PC-9 (cell line): ENCODE results near the gene C19orf53. TPM values are rescaled to one million over a fixed set of nuclear protein-coding genes. Genes with fewer than 3 reads are reported as not detected.

ENCODE experiments used
- BruUV-seq: library from RNA; stranded (reverse); fragments of 400-500 nt; replicated peaks from 2 replicates; lab custom pipeline; 2021; lab: Mats Ljungman, UMichigan
- CTCF ChIA-PET: fragments of 300-600 bp; sonication (Branson Sonifier 250); formaldehyde crosslinking; loops from one replicate; lab custom pipeline; 2022; ENCODE audit warnings: antibody characterized with exemption; lab: Charles Lee
- POLR2A ChIA-PET: fragments of 300-600 bp; sonication (Branson Sonifier 250); formaldehyde crosslinking; loops from one replicate; lab custom pipeline; 2022; ENCODE audit warnings: antibody characterized with exemption; ENCODE audit not compliant: unreplicated experiment; lab: Charles Lee
- DNase-seq, 2 experiments: peaks; one replicate each; pipeline versions ENCODE4 v3.0.0 to v3.0.0-alpha.2; 2015 to 2022; ENCODE audit warnings: mixed read lengths in 1 of 2
- H2AFZ ChIP-seq: fragments of 200-600 bp; sonication (generic); 2 replicates; pipeline ENCODE4 v1.8.1; 2017; ENCODE audit warnings: antibody characterized with exemption
- H3F3A ChIP-seq: fragments of 200-600 bp; sonication (generic); 2 replicates; pipeline ENCODE4 v1.8.1; 2017; ENCODE audit warnings: antibody characterized with exemption, mild to moderate bottlenecking, low read depth; ENCODE audit not compliant: insufficient read depth
- H3K27ac ChIP-seq: fragments of 200-600 bp; sonication (generic); 2 replicates; pipeline ENCODE4 v1.6.1; 2016; ENCODE audit warnings: mixed run types
- H3K27me3 ChIP-seq: fragments of 200-600 bp; sonication (generic); 2 replicates; pipeline ENCODE4 v1.6.1; 2016; ENCODE audit warnings: low read depth, mixed run types; ENCODE audit not compliant: insufficient read depth
- H3K36me3 ChIP-seq: fragments of 200-600 bp; sonication (generic); 2 replicates; pipeline ENCODE4 v1.6.1; 2016; ENCODE audit warnings: low read depth, mixed run types
- H3K4me1 ChIP-seq: fragments of 200-600 bp; sonication (generic); replicated peaks from 2 replicates; pipeline ENCODE4 v1.6.1; 2016; ENCODE audit warnings: mixed run types; ENCODE audit not compliant: insufficient read depth
- H3K4me2 ChIP-seq: fragments of 200-600 bp; sonication (generic); 2 replicates; pipeline ENCODE4 v1.6.1; 2017; ENCODE audit warnings: mixed run types
- H3K4me3 ChIP-seq: fragments of 200-600 bp; sonication (generic); 2 replicates; pipeline ENCODE4 v1.6.1; 2016; ENCODE audit warnings: mixed run types
- H3K79me2 ChIP-seq: fragments of 200-600 bp; sonication (generic); 2 replicates; pipeline ENCODE4 v1.6.1; 2017; ENCODE audit warnings: low read depth, mixed run types
- H3K9me2 ChIP-seq: fragments of 200-600 bp; sonication (generic); 2 replicates; pipeline ENCODE4 v1.8.1; 2017; ENCODE audit warnings: mild to moderate bottlenecking; ENCODE audit not compliant: insufficient read depth
- H3K9me3 ChIP-seq: fragments of 200-600 bp; sonication (generic); 2 replicates; pipeline ENCODE4 v1.8.1; 2016; ENCODE audit warnings: low read depth; ENCODE audit not compliant: insufficient read depth
- H4K20me1 ChIP-seq: fragments of 200-600 bp; sonication (generic); 2 replicates; pipeline ENCODE4 v1.8.1; 2017; ENCODE audit not compliant: insufficient read depth
- CTCF ChIP-seq: fragments of 200-600 bp; sonication (generic); conservative IDR thresholded peaks from 2 replicates; pipeline ENCODE4 v1.6.1; 2017; ENCODE audit warnings: mixed run types, antibody characterized with exemption, mild to moderate bottlenecking, moderate library complexity
- EZH2 ChIP-seq: fragments of 200-600 bp; sonication (generic); IDR thresholded peaks from 2 replicates; pipeline ENCODE4 v1.8.0; 2017; ENCODE audit warnings: antibody characterized with exemption, low read depth
- intact Hi-C: fragments of 100-400 bp; cut with micrococcal nuclease; formaldehyde crosslinking; loops from one replicate; pipeline ENCODE4 v1.10.0; 2022; ENCODE audit not compliant: unreplicated experiment
- total RNA-seq: library from RNA; stranded (reverse); gene quantifications from 2 replicates; pipeline ENCODE4 v1.2.3, GENCODE V29; 2021

C19orf53 gene
- total RNA-seq, 1 experiment from 2014 or later = 121 TPM

- H3F3A ChIP-seq = peaks cover 66% of the 10 kb centered on the region
- no peaks in the 10 kb centered on the region for H3K9me3 ChIP-seq
- no peak overlapping the region for H3K27ac ChIP-seq
- TF ChIP-seq EZH2 (no peak), CTCF (no peak)
- 0 out of 2 replicates have a peak, but pooled peaks cover 6% of the 10 kb centered on the region for H4K20me1 ChIP-seq
- no peaks in the 10 kb centered on the region for H3K9me2 ChIP-seq
- BruUV-seq = no TSS peak
- no peak overlapping the region for H2AFZ ChIP-seq
- intact Hi-C loops = no loop called here
- H3K79me2 ChIP-seq = no peaks in the 10 kb centered on the region
- ChIA-PET CTCF (interaction anchor here (0.6 to 0.7 kb wide), 2 partner anchors 38 to 90 kb away, joined by 3 to 5 read pairs; no protein-coding TSS in a partner anchor), POLR2A (interaction anchor here (0.6 kb wide), 1 partner anchor 20 kb away, joined by 4 read pairs; no protein-coding TSS in a partner anchor)
- no peak overlapping the region for H3K4me3 ChIP-seq
- no peaks in the 10 kb centered on the region; the same call in 1 of the 2 replicates for H3K36me3 ChIP-seq
- no peaks in the 10 kb centered on the region for H3K27me3 ChIP-seq
- no peak overlapping the region for H3K4me2 ChIP-seq
- H3K4me1 ChIP-seq = no peaks in the 10 kb centered on the region
- DNase-seq = no peak
These were observed 50.4 kb downstream of the C19orf53 start for GRCh38 chr19:13824703-13825102.

GRCh38 chr19:13825489-13826441, 51.5 kb downstream of the C19orf53 start:
- ChIA-PET CTCF (interaction anchor here (0.7 kb wide), 1 partner anchor 37 kb away, joined by 3 read pairs; no protein-coding TSS in a partner anchor), POLR2A (no interaction called here)
- Histone ChIP-seq H3K4me2 (no peak overlapping the region), H3K79me2 (no peaks in the 10 kb centered on the region), H3K27ac (no peak overlapping the region), H3K36me3 (no peaks in the 10 kb centered on the region; the same call in 1 of the 2 replicates), H3K4me1 (no peaks in the 10 kb centered on the region), H2AFZ (no peak overlapping the region), H3K9me2 (no peaks in the 10 kb centered on the region), H3K4me3 (no peak overlapping the region), H4K20me1 (0 out of 2 replicates have a peak, but pooled peaks cover 6% of the 10 kb centered on the region), H3K9me3 (no peaks in the 10 kb centered on the region), H3K27me3 (no peaks in the 10 kb centered on the region), H3F3A (peaks cover 55% of the 10 kb centered on the region)
- intact Hi-C loops = no loop called here
- peak; percentile 44; the same call in 1 of the 2 replicates for TF ChIP-seq CTCF
- TF ChIP-seq EZH2 = no peak
- no peak for DNase-seq
- no TSS peak for BruUV-seq

- ChIA-PET POLR2A (interaction anchor here (0.5 to 0.6 kb wide), 3 partner anchors 32 to 304 kb away, joined by 3 to 7 read pairs (median 3); partner anchors contain the start of gene ZSWIM4), CTCF (no interaction called here)
- Histone ChIP-seq H4K20me1 (0 out of 2 replicates have a peak, but pooled peaks cover 6% of the 10 kb centered on the region), H3K4me2 (no peak overlapping the region), H3K9me3 (no peaks in the 10 kb centered on the region), H3K27ac (no peak overlapping the region), H3K4me1 (no peaks in the 10 kb centered on the region), H3K9me2 (no peaks in the 10 kb centered on the region), H3K27me3 (no peaks in the 10 kb centered on the region), H3F3A (peaks cover 52% of the 10 kb centered on the region), H3K4me3 (no peak overlapping the region), H3K79me2 (no peaks in the 10 kb centered on the region), H3K36me3 (no peaks in the 10 kb centered on the region; the same call in 1 of the 2 replicates), H2AFZ (no peak overlapping the region)
- TF ChIP-seq EZH2 = no peak
- no TSS peak for BruUV-seq
- intact Hi-C loops = no loop called here
- no peak for DNase-seq
These were observed 52.5 kb downstream of the C19orf53 start for GRCh38 chr19:13826652-13827235.
